IPS DF 6.9 (cell line): ENCODE measurements around the gene PPP1R26.
A peak's percentile ranks its signal among the peaks of the same experiment; 100 is the strongest.
"Not testable (repeated sequence)": the region's sequence is repeated elsewhere in the genome, so short reads cannot be mapped to it uniquely, and the experiment has no call there.

Experiments used
- DNase-seq: peaks from one replicate; pipeline ENCODE4 v3.0.0-alpha.2; 2013; ENCODE audit warnings: low read depth, low spot score
- H3K27ac ChIP-seq: one replicate; pipeline ENCODE4 v1.5.1; 2013; ENCODE audit warnings: low read length, control low read depth
- H3K27me3 ChIP-seq: 2 replicates; pipeline ENCODE4 v1.6.1; 2013; ENCODE audit warnings: mild to moderate bottlenecking, low read length; ENCODE audit not compliant: control insufficient read depth, insufficient read depth
- H3K36me3 ChIP-seq: 2 replicates; pipeline ENCODE4 v1.6.1; 2013; ENCODE audit warnings: low read length; ENCODE audit not compliant: control insufficient read depth, insufficient read depth
- H3K4me1 ChIP-seq: 2 replicates; pipeline ENCODE4 v1.6.1; 2013; ENCODE audit warnings: low read length; ENCODE audit not compliant: control insufficient read depth, insufficient read depth
- H3K4me3 ChIP-seq: 2 replicates; pipeline ENCODE4 v1.5.1; 2013; ENCODE audit warnings: mild to moderate bottlenecking, low read length
- H3K9me3 ChIP-seq: 2 replicates; pipeline ENCODE4 v1.6.1; 2013; ENCODE audit warnings: low read length, inconsistent platforms; ENCODE audit not compliant: control insufficient read depth, insufficient read depth
- WGBS: extraction: QIAGEN DNeasy Blood & Tissue Kit; methylation state at CpG from one replicate; pipeline ENCODE4 v1.1.7; 2013; ENCODE audit warnings: mixed read lengths, missing lambda C conversion rate; ENCODE audit not compliant: insufficient read length, insufficient coverage; 5-methylcytosine and 5-hydroxymethylcytosine counted together

Gene PPP1R26

GRCh38 chr9:135479469-135480052 lies at the start of gene PPP1R26:
PPP1R26 (plus strand) TSS chr9:135479782; CDS start chr9:135484511, 4,729 bp downstream.
- H3K4me1 ChIP-seq, result peaks cover 4% of the 10 kb centered on the region; the same call in 1 of the 2 replicates
- no peak for DNase-seq
- H3K36me3 ChIP-seq, result peaks cover 14% of the 10 kb centered on the region
- no CpG with 5 or more reads among the region's 103 CpGs for WGBS
- H3K9me3 ChIP-seq, result no peaks in the 10 kb centered on the region
- no peaks in the 10 kb centered on the region for H3K27me3 ChIP-seq
- H3K4me3 ChIP-seq, result peak within 1 kb of the TSS; percentile 44
- no peak within 1 kb of the TSS for H3K27ac ChIP-seq

GRCh38 chr9:135437259-135437658 lies 42.3 kb upstream of the PPP1R26 start:
- no peaks in the 10 kb centered on the region for H3K9me3 ChIP-seq
- no CpG with 5 or more reads among the region's 4 CpGs for WGBS
- DNase-seq, result no peak
- H3K4me1 ChIP-seq, result no peaks in the 10 kb centered on the region; the same call in 1 of the 2 replicates
- H3K27me3 ChIP-seq, result no peaks in the 10 kb centered on the region
- H3K36me3 ChIP-seq, result no peaks in the 10 kb centered on the region
- no peak overlapping the region for H3K27ac ChIP-seq
- H3K4me3 ChIP-seq, result no peak overlapping the region

- not testable (repeated sequence) for H3K4me3 ChIP-seq, H3K27ac ChIP-seq, H3K27me3 ChIP-seq, H3K4me1 ChIP-seq, H3K9me3 ChIP-seq, H3K36me3 ChIP-seq, DNase-seq
- no CpG with 5 or more reads among the region's 11 CpGs for WGBS
These were observed 41.9 kb upstream of the PPP1R26 start for GRCh38 chr9:135437696-135438095.

- H3K4me3 ChIP-seq, H3K4me1 ChIP-seq, H3K36me3 ChIP-seq, H3K27me3 ChIP-seq, DNase-seq, H3K27ac ChIP-seq, H3K9me3 ChIP-seq: not testable (repeated sequence)
- no CpG with 5 or more reads among the region's 14 CpGs for WGBS
These were observed 40.9 kb upstream of the PPP1R26 start for GRCh38 chr9:135438581-135439232.

- H3K36me3 ChIP-seq, H3K4me3 ChIP-seq, H3K4me1 ChIP-seq, H3K27me3 ChIP-seq, H3K9me3 ChIP-seq, DNase-seq, H3K27ac ChIP-seq: not testable (repeated sequence)
- WGBS, result no CpG with 5 or more reads among the region's 7 CpGs
These were observed 40.1 kb upstream of the PPP1R26 start for GRCh38 chr9:135439514-135439913.

- Histone ChIP-seq H3K27ac (no peak overlapping the region), H3K27me3 (no peaks in the 10 kb centered on the region), H3K9me3 (no peaks in the 10 kb centered on the region), H3K4me1 (no peaks in the 10 kb centered on the region; the same call in 1 of the 2 replicates), H3K36me3 (no peaks in the 10 kb centered on the region), H3K4me3 (no peak overlapping the region)
- no peak for DNase-seq
- WGBS, result no CpG with 5 or more reads among the region's 12 CpGs
These were observed 39.7 kb upstream of the PPP1R26 start for GRCh38 chr9:135439916-135440315.

GRCh38 chr9:135440620-135441019 lies 39.0 kb upstream of the PPP1R26 start:
- Histone ChIP-seq H3K27me3 (no peaks in the 10 kb centered on the region), H3K4me1 (no peaks in the 10 kb centered on the region; the same call in 1 of the 2 replicates), H3K36me3 (no peaks in the 10 kb centered on the region), H3K9me3 (no peaks in the 10 kb centered on the region), H3K27ac (no peak overlapping the region), H3K4me3 (no peak overlapping the region)
- DNase-seq, result no peak
- no CpG with 5 or more reads among the region's 10 CpGs for WGBS

- not testable (repeated sequence) for H3K4me1 ChIP-seq, H3K36me3 ChIP-seq, H3K9me3 ChIP-seq, DNase-seq, H3K4me3 ChIP-seq, H3K27ac ChIP-seq, H3K27me3 ChIP-seq
- no CpG with 5 or more reads among the region's 23 CpGs for WGBS
These were observed 38.2 kb upstream of the PPP1R26 start for GRCh38 chr9:135441105-135442071.

GRCh38 chr9:135442075-135442474 lies 37.5 kb upstream of the PPP1R26 start:
- no peak overlapping the region for H3K4me3 ChIP-seq
- no CpG with 5 or more reads among the region's 10 CpGs for WGBS
- DNase-seq, result no peak
- no peaks in the 10 kb centered on the region for H3K9me3 ChIP-seq
- no peak overlapping the region for H3K27ac ChIP-seq
- H3K27me3 ChIP-seq, result no peaks in the 10 kb centered on the region
- no peaks in the 10 kb centered on the region; the same call in none of the 2 replicates for H3K4me1 ChIP-seq
- H3K36me3 ChIP-seq, result no peaks in the 10 kb centered on the region

GRCh38 chr9:135443797-135444425 lies 35.7 kb upstream of the PPP1R26 start:
- Histone ChIP-seq H3K27ac (no peak overlapping the region), H3K27me3 (no peaks in the 10 kb centered on the region), H3K9me3 (no peaks in the 10 kb centered on the region), H3K4me3 (no peak overlapping the region), H3K4me1 (no peaks in the 10 kb centered on the region; the same call in 1 of the 2 replicates), H3K36me3 (no peaks in the 10 kb centered on the region)
- no CpG with 5 or more reads among the region's 28 CpGs for WGBS
- DNase-seq, result no peak
